Upper lobe of left lung (tissue), 6 donors: ENCODE measurements around the gene APOBEC3F. TPM values are rescaled to one million over a fixed set of nuclear protein-coding genes. Genes with fewer than 3 reads are reported as not detected.

ENCODE experiments used
- ATAC-seq, 2 donors: fragments of 200-7000 bp; cut with Tn5 transposase; one replicate each; pipeline ENCODE4 v1.9.1; 2022; ENCODE audit warnings: mild to moderate bottlenecking in 2 of 2, moderate library complexity in 2 of 2; ENCODE audit not compliant: low FRiP score in 2 of 2
- DNase-seq, 2 donors: peaks; one replicate each; pipeline ENCODE4 v3.0.0-alpha.2; 2019 to 2020
- H3K27ac ChIP-seq, 4 donors: fragments of 200-600 bp; sonication (generic); one replicate each; pipeline ENCODE4 v1.5.1; 2016 to 2019
- H3K27me3 ChIP-seq, 4 donors: fragments of 200-600 bp; sonication (generic); one replicate each; pipeline ENCODE4 v1.5.1; 2017 to 2019
- H3K36me3 ChIP-seq, 4 donors: fragments of 200-600 bp; sonication (generic); one replicate each; pipeline ENCODE4 v1.5.1; 2016 to 2019
- H3K4me1 ChIP-seq, 4 donors: fragments of 200-600 bp; sonication (generic); one replicate each; pipeline ENCODE4 v1.5.1; 2018 to 2019
- H3K4me3 ChIP-seq, 4 donors: fragments of 200-600 bp; sonication (generic); one replicate each; pipeline ENCODE4 v1.5.1; 2017 to 2019; ENCODE audit warnings: mild to moderate bottlenecking in 2 of 4, moderate library complexity in 1 of 4
- H3K9me3 ChIP-seq, 4 donors: fragments of 200-600 bp; sonication (generic); one replicate each; pipeline ENCODE4 v1.5.1; 2018 to 2019
- CTCF ChIP-seq, 6 experiments: fragments of 450-650 bp in 4 of 6; fragments of 200-600 bp in 2 of 6; sonication (generic) in 2 of 6; IDR thresholded peaks; one replicate each; pipeline ENCODE4 v1.5.1; 2016 to 2019; ENCODE audit warnings: antibody characterized with exemption in 6 of 6
- EP300 ChIP-seq, 4 donors: sonication (generic); formaldehyde crosslinking; IDR thresholded peaks; one replicate each; pipeline ENCODE4 v1.5.1; 2017; ENCODE audit warnings: antibody characterized with exemption in 4 of 4, control low read depth in 2 of 4
- POLR2A ChIP-seq, 4 donors: fragments of 450-650 bp; IDR thresholded peaks; one replicate each; pipeline ENCODE4 v1.5.1; 2016 to 2017; ENCODE audit warnings: antibody characterized with exemption in 4 of 4, mild to moderate bottlenecking in 2 of 4
- POLR2AphosphoS5 ChIP-seq, 2 donors: sonication (generic); formaldehyde crosslinking; IDR thresholded peaks; one replicate each; pipeline ENCODE4 v1.5.1; 2017; ENCODE audit warnings: antibody characterized with exemption in 2 of 2
- WGBS, 2 donors: methylation state at CpG; one replicate each; pipeline ENCODE4 v1.1.5; 2017 to 2018; 5-methylcytosine and 5-hydroxymethylcytosine counted together
- small RNA-seq, 4 donors: library from RNA; depleted of rRNA; stranded (forward); fragments of <200 nt; gene quantifications; one replicate each; pipeline ENCODE3, GENCODE V24; 2016
- total RNA-seq, 6 donors: library from RNA; depleted of rRNA in 4 of 6; stranded (reverse); fragments of >200 nt in 4 of 6; gene quantifications; one replicate each; pipeline versions ENCODE4 v1.1.0 to v1.2.1, GENCODE V29; 2016 to 2021
- donor health status: DM: no; HTN: no; CAD: no; lungs with moderate emphysema.
- donor health status: DM: no; HTN: yes; CAD: no; lungs with severe emphysema.

Gene APOBEC3F
- total RNA-seq, 6 donors from 2014 or later, result 4.0 to 12.0 (median 6.5) TPM

DNA sequence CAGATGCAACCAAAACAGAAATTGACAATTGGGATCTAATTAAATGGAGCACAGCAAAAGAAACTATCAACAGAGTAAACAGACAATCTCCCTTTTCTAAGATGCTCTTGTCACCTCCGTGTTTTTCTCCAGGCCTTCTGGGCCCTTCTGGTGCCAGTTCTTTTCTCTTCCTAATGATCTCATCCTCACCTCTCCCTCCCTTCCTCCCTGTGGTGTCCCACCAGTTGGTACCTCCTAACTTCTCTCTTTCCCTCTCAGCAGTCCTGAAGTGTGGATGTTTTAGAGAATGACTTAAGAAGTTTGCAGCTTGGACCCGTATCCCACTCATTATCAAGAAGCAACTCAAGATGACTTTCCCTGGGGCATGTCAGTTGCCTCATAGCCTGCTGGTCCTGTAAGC, 62.8 kb downstream of the APOBEC3F start:
- no peaks in the 10 kb centered on the region for H3K9me3 ChIP-seq
- no peak for DNase-seq
- H3K27ac ChIP-seq, result no peak overlapping the region
- TF ChIP-seq CTCF (IDR thresholded peaks at IDR 0.05), result no peak
- no peak for TF ChIP-seq EP300 (IDR thresholded peaks at IDR 0.05)
- no peak for TF ChIP-seq POLR2A (IDR thresholded peaks at IDR 0.05)
- TF ChIP-seq POLR2AphosphoS5 (IDR thresholded peaks at IDR 0.05), result no peak
- 66 to 67% methylated on average over 2 of the region's 2 CpGs for WGBS, 2 donors
- H3K36me3 ChIP-seq, result no peaks in the 10 kb centered on the region
- no peak overlapping the region for H3K4me3 ChIP-seq
- ATAC-seq, result no peak
- no peaks in the 10 kb centered on the region for H3K27me3 ChIP-seq
- no peaks in the 10 kb centered on the region for H3K4me1 ChIP-seq

Small RNA genes within 50 kb of the gene (small RNA-seq; reads per million reads assigned to genes)
- 0 reads per million in 4 donors for gene AL022318.2

Other genes starting within 250 kb of the APOBEC3F start
- gene DNAL4, start 246.7 kb upstream of the APOBEC3F start, total RNA-seq, result 10 to 100 TPM; 14.7 to 23.7 (median 20.2) TPM
- gene NPTXR, start 196.8 kb upstream of the APOBEC3F start, total RNA-seq, result 1 to 10 TPM in 5 of 6 donors, not detected in 1; 1.4 to 6.6 (median 3.0) TPM
- 10 to 100 TPM; 30.4 to 74.9 (median 45.4) TPM for gene CBX6, start 168.6 kb upstream of the APOBEC3F start, total RNA-seq
- 10 to 100 TPM in 3 of 6 donors, 1 to 10 TPM in 3; 3.0 to 27.3 (median 8.3) TPM for gene APOBEC3A, start 83.3 kb upstream of the APOBEC3F start, total RNA-seq
- 1 to 10 TPM in 3 of 6 donors, under 1 TPM in 1, not detected in 2; 0.89 to 5.8 (median 1.5) TPM for gene APOBEC3B, start 58.5 kb upstream of the APOBEC3F start, total RNA-seq
- 10 to 100 TPM in 4 of 6 donors, 1 to 10 TPM in 2; 6.1 to 27.0 (median 11.1) TPM for gene APOBEC3C, start 26.6 kb upstream of the APOBEC3F start, total RNA-seq
- gene APOBEC3D, start 19.7 kb upstream of the APOBEC3F start, total RNA-seq, result 1 to 10 TPM; 1.2 to 5.8 (median 3.6) TPM
- gene APOBEC3G, start 36.4 kb downstream of the APOBEC3F start, total RNA-seq, result 10 to 100 TPM; 10.2 to 38.8 (median 15.8) TPM
- gene APOBEC3H, start 56.4 kb downstream of the APOBEC3F start, total RNA-seq, result 1 to 10 TPM in 3 of 6 donors, under 1 TPM in 3; 0.78 to 4.2 (median 1.0) TPM
- 100 to 1,000 TPM in 1 of 6 donors, 10 to 100 TPM in 5; 51.5 to 145 (median 60.6) TPM for gene CBX7, start 111.8 kb downstream of the APOBEC3F start, total RNA-seq
- 10 to 100 TPM; 15.4 to 41.7 (median 24.1) TPM for gene PDGFB, start 204.1 kb downstream of the APOBEC3F start, total RNA-seq